NCI-H1930 (cell line): ENCODE data around the gene PGBD2.
"Not testable (repeated sequence)": the region's sequence is repeated elsewhere in the genome, so short reads cannot be mapped to it uniquely, and the experiment has no call there.

Experiments
- DNase-seq, 2 experiments: peaks; one replicate each; lab custom pipeline; 2025; lab: John Stamatoyannopoulos, UW

PGBD2 gene, protein sequence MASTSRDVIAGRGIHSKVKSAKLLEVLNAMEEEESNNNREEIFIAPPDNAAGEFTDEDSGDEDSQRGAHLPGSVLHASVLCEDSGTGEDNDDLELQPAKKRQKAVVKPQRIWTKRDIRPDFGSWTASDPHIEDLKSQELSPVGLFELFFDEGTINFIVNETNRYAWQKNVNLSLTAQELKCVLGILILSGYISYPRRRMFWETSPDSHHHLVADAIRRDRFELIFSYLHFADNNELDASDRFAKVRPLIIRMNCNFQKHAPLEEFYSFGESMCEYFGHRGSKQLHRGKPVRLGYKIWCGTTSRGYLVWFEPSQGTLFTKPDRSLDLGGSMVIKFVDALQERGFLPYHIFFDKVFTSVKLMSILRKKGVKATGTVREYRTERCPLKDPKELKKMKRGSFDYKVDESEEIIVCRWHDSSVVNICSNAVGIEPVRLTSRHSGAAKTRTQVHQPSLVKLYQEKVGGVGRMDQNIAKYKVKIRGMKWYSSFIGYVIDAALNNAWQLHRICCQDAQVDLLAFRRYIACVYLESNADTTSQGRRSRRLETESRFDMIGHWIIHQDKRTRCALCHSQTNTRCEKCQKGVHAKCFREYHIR

DNA sequence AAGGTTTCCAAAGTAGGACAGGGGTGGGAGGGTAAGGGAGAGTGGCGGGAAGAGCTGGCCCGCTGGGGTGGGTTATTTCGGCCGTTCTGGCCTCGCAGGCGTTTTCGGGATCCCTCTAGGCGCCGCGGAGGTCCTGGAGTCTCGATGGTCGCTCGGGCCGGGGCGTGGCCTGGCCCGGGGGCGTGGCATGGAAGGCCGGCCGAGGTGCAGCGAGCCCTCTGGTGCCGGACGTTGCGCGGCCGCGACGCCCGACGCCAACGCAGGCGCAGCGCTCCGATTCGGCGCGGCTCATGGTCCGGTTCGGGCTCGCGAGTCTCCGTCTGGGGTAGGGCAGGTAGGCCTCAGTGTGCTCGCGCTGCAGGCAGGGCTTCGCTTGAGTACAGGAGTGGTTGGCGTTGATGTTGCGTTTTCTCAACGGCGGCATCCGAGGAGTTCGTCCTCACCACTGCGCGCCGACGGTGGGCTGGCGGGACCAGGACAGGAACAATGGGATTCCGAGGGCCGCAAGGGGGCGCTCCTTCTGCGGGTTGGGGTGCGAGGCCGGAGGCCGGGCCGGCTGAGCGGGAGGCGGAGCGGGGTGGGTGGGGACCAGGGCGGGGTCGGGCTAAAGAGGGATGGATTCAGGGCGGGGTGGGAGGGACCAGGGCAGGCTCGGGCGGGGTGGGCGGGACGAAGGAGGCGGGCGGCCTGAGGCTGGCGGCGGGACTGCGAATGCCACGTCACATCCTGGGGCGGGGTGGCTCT, at the start of gene PGBD2:
PGBD2 (plus strand) TSS at position 227 of the 744 bp plus-strand sequence. CDS start 7,628 bp downstream, outside the sequence.
- peak; percentile 84 to 93 for DNase-seq

GRCh38 chr1:248857201-248857600, 48.8 kb upstream of the PGBD2 start:
- no peak for DNase-seq

- no peak for DNase-seq
These were observed 48.3 kb upstream of the PGBD2 start for GRCh38 chr1:248857749-248858095.

DNA sequence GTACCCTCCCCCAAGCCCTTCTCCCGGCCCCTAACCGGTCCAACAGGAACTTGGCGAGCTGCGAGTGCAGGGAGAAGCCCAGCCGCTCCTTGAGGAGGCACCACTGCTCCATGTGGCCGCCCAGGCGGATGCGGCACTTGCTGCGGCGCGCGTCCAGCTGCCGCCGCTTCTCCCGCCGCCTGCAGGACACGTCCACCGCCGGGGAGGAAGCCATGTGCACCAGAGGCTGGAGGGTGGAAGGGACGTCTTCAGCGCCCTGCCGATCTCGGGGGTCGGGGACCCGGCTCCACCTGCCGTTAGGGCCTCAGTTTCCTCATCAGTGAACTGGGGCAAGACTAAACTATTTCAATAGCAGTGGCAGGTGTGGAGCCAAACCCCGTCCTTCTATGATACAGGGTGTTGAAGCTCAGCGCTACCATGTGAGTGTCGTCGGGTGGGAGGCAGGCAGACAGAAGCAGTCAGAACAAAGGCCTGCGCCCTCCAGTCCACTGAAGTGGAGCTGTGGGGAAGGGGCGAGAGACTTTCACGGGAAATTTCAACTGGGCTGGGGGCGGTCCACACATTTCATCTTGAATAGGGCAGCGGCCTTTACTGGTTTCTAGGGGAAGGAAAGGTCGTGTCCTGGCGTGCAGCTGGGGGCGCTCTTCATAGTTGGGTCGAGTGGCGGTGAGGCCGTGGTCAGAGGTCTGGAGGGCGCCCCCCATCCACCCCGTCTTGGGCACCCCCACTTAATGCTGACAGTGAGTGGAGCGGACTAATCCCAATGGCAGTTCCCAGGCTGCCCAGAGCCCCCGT, 47.7 kb upstream of the PGBD2 start:
- DNase-seq = peak in 1 of 2 experiments; percentile 66

DNA sequence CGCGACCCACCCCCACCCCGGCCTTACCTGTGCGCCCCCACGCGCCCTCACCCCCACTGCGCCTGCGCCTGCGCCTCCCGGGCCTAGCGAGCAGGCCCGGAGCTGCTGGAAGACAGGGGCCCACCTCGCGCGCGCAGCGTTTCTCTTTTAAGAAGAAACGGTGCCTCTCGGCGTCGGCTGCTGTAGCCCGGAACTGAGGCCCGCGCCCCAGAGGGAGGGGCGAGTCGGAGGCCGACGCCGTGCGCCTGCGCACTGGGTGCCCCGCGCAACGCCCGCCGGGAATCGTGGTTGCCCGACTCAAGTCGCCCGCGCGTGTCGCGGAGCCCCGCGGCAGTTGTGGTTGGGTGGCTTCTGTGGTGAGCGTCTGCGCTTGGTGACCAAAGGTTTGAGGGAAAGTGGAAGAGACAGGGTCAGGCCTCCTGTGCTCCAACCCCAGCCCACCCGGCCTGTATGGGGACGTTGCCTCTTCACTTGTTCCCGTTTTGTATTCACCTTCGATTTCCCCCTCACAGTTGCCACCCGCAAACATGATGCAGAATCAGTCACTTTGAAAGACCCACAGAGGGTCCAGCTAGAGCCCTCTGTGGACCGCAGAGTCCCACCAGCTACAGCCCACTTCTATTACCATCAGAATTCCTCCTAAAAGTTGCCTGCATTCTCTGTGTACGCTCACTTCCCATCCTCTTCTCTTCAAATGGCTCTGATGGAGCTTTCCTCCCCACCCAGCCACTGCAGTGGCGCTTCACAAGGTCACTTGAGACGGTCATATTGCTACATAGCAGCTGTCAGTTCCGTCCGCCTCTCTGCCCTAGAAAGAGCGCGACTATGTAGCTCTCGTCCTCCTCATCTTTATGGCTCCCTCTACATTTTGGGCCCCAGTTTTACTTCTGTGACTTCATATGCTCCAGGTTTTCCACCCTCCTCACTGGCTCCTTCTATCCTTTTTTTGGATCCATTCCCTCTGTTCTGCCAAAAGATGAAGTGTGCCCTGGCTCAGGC, 46.8 kb upstream of the PGBD2 start, which contains the start of gene ZNF692:
ZNF692 (minus strand) TSS at position 195 of the 999 bp plus-strand sequence. CDS start 776 bp downstream, outside the sequence.
- peak; percentile 94 to 95 for DNase-seq

DNA sequence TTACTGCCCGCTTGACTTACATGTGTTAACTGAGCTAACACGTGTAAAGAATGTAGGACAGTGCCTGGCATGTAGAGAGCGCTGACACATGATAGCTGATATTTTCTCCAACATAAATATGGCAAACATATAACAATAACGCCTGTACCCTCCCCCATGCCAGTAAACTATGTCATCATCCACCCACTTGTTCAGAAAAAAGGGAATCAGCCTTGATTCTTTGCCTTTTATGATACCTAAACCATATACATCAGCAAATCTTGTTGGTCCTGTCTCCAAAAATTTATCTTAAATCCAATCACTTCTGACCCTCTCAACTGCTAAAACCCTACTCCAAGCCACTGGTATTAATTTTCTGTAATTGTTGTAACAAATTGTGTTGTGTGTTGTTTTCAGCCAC, 46.0 kb upstream of the PGBD2 start:
- no peak for DNase-seq

DNA sequence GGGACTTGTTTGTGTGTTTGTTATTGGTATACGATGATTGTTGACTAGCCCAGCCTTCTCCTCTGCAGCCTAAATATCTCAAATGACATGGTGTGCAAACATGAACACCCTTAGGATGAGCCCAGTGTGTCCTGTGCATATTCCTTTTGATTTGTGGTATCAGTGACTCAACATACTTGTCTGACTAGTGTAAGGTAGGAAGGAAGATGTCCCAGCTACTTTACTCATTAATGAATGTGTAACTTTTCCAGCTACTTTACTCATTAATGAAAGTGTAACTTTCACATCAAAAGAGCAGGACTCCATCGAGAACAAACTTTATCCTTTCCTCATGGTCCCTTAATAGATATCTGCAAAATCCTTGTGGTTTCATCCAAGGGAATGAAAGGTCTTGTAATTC, 44.4 kb upstream of the PGBD2 start:
- no peak for DNase-seq

DNA sequence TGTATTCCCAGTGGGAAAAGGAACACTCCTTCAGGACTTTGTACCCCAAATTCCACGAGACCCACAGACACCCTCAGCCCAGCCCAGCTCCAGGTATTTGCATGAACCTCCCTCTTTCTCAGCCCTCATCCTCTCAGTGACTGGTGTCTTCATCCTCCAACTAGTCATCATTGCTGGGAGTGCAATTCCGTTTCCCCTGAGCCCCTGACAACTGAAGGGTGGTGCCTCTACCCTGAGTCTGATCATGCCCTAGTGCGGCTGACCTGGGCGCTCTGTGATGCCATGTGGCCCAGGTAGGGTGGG, 43.4 kb upstream of the PGBD2 start:
- no peak for DNase-seq

GRCh38 chr1:248862998-248863881, 42.8 kb upstream of the PGBD2 start:
- peak; percentile 40 to 75 for DNase-seq

DNA sequence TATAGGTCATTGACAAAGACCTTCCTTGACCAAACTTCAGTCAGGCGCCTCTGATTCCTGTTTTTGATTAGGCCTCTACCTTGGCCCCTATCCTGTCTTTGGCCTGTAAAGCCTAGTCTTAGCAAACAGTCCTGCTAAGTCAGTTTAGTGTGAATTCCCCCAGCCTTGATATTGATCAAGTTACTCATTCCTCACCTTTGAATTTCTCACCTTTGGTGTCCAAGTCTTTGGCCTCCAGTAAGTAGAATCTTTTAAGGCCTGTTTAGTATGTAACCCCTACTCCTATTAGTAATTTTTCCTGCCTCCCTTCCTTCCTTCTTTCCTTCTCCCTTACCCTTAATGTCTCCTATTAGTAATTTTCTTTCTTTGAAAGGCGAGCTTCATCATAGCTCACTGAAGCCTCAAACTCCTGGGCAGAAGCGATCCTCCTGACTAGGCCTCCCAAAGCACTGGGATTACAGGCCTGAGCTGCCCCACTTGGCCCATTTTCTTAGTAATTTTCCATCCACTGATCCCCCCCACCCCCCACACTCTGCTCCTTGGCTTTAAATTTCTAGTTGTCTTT, 34.1 kb upstream of the PGBD2 start:
- no peak for DNase-seq

DNA sequence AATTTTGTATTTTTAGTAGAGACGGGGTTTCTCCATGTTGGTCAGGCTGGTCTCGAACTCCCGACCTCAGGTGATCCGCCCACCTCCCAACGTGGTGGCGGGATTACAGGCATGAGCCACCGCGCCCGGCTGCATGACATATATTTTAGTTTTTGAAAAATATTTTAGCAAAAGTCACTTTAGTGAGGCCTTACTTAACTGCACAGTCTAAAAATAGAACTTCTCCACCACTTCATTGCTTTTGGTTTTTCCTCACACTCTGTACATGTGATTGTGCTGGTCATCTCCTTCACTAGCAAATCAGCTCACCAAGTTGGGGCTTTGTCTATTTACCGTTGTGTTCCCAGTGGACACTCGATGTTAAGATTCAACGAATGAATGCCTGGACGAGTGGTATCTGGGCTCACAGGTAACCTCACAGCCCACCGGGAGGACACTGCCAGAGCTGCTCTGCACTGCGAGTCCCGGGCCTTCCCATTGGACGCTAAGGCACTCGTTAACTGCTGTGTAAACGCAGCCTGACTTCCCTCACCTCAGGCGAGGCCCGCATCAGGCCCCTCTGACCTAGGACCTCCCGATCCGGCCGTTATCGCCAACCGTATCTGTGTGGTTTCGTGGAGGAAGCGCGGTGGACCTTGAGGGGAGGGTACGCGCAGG, 33.2 kb upstream of the PGBD2 start:
- peak; percentile 60 to 65 for DNase-seq

DNA sequence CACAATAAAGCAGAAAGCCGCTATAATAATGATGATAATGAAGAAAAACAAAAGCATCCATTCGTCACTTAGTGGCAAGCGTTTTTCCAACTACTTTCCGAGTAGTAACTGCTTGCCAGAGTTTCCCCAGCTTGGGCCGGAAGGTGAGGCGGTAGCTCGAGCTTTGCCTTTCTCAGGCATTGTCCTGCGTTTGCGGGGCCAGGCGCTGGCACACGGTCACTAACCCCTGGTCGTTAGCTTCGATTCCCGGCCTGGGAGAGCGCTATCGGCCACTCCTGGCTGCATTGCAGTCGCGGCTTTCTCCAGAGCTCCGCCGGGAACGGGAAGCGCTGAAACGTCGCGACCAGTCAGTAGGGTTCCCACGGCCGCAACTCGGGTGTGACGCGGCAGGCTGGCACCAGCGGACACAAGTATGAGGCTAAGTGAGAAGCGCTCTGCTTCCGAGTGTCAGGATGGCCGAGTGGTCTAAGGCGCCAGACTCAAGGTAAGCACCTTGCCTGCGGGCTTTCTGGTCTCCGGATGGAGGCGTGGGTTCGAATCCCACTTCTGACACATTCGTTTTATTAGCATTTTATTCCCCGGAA, 32.5 kb upstream of the PGBD2 start:
- peak; percentile 93 to 94 for DNase-seq

GRCh38 chr1:248873993-248874533, 32.0 kb upstream of the PGBD2 start:
- DNase-seq = peak; percentile 83

DNA sequence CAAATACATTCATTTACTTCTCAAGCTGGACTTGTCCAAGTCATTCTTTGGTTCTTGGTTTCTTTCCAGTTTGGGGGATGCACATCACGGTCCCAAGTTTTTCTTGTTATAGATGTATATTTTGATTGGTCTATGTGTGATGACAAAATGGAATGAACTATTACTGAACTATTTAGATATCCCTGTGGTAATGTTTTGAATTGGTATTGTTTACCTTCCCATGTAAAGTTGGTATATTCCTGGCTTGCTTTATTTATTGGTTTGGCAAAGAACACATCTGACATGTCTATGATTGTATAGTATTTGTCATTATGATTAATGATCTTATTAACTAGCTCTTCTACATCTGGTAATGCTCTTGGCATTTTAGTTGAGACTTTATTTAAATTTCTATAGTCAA, 24.8 kb upstream of the PGBD2 start:
- DNase-seq = no peak

DNA sequence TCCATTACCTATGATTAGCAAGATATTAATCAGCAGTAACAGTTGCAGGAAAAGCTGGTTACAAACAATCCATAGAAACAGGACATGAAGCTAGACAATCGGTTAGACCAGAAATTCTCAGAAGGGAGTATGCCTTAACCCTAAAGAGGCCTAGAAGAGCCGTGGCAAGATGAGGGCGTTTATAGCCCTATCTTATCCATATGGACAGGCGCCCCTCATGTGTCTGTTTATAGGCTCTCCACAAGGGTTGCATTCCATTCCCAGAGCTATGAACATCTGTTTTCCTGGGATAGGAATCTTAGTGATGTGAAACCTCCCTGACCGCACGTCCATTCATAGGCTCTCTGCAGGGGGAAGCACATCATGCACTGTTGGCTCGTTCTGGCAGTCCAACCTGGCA, 23.6 kb upstream of the PGBD2 start:
- not testable (repeated sequence) for DNase-seq

DNA sequence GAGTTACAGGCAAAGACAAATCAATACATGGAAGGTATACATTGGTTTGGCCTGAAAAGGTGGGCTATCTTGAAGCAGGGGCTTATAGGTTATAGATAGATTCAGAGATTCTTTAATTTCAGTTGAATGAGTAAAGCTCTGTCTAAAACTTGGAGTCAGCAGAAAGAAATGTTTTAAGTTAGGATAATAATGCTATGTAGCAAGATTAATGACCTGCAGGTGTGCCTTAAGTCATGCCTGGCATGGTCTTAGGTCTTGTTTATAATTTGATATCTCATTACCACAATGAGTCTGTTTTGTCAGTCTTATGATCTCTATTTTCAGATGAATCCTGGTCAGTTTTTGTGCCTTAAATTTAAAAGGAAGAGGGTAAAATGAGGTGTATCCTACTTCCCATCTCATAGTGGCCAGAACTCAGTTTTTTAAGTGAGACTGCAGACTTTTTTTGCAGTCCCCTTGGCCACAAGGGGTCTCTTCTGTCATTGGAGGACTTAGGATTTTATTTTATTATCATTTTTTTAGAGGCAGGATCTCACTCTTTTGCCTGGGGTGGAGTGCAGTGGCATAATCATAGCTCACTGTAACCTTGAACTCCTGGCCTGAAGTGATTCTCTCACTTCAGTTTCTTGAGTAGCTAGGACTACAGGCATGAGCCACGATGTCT, 21.3 kb upstream of the PGBD2 start:
- no peak for DNase-seq

DNA sequence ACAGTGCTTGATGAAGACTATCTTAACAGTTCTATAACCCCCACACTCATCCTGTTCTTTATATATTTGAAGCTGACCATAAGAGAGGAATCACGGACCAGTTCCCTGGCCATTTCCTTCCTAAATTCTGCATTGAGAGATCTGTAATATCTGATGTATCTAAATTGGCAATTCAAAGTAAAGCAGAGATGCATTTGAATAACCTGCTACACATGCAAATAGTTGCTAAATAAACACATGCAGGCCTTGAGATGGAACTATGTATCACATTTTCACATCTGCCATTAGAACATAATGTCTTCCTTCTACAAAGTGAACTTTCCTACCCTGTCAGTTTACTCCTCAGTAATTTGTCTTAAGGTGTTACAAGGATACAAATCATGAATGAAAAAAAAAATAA, 20.4 kb upstream of the PGBD2 start:
- DNase-seq = no peak
